ENCODE measurements around the gene POLR1A. TPM values are rescaled to one million over a fixed set of nuclear protein-coding genes. Genes with fewer than 3 reads are reported as not detected.

Gene POLR1A
- 29.4 and 33.1 TPM in 2 replicates for total RNA-seq (2014; rRNA removed; shearing (Covaris generic))

- DNase-seq (ENCODE audit: low spot score), result peak; percentile 93
Measured at GRCh38 chr2:86105252-86105968, at the start of gene POLR1A. TSS of gene POLR1A (minus strand) at chr2:86105886. CDS start at chr2:86105776, 110 bp downstream.

GRCh38 chr2:86150502-86150901 is 44.8 kb upstream of the POLR1A start:
- DNase-seq (ENCODE audit: low spot score), result no peak

- no peak for DNase-seq (ENCODE audit: low spot score)
Measured at GRCh38 chr2:86147793-86148192, 42.1 kb upstream of the POLR1A start.

GRCh38 chr2:86143926-86144685 is 38.4 kb upstream of the POLR1A start:
- no peak for DNase-seq (ENCODE audit: low spot score)

GRCh38 chr2:86143307-86143706 is 37.6 kb upstream of the POLR1A start:
- DNase-seq (ENCODE audit: low spot score), result no peak

GRCh38 chr2:86142436-86143257 is 37.0 kb upstream of the POLR1A start:
- no peak for DNase-seq (ENCODE audit: low spot score)

- no peak for DNase-seq (ENCODE audit: low spot score)
Measured at GRCh38 chr2:86140969-86141392, 35.3 kb upstream of the POLR1A start.

GRCh38 chr2:86139981-86140380 is 34.3 kb upstream of the POLR1A start:
- DNase-seq (ENCODE audit: low spot score), result no peak

GRCh38 chr2:86138736-86139625 is 33.3 kb upstream of the POLR1A start:
- DNase-seq (ENCODE audit: low spot score), result no peak

- no peak for DNase-seq (ENCODE audit: low spot score)
Measured at GRCh38 chr2:86136141-86136540, 30.5 kb upstream of the POLR1A start.

- DNase-seq (ENCODE audit: low spot score), result no peak
Measured at GRCh38 chr2:86135653-86136052, 30.0 kb upstream of the POLR1A start.

GRCh38 chr2:86134709-86135108 is 29.0 kb upstream of the POLR1A start:
- DNase-seq (ENCODE audit: low spot score), result no peak

- no peak for DNase-seq (ENCODE audit: low spot score)
Measured at GRCh38 chr2:86124683-86125082, 19.0 kb upstream of the POLR1A start.

- no peak for DNase-seq (ENCODE audit: low spot score)
Measured at GRCh38 chr2:86123328-86123925, 17.7 kb upstream of the POLR1A start.

- no peak for DNase-seq (ENCODE audit: low spot score)
Measured at GRCh38 chr2:86118130-86118529, 12.4 kb upstream of the POLR1A start.

- DNase-seq (ENCODE audit: low spot score), result no peak
Measured at GRCh38 chr2:86107031-86107430, 1.3 kb upstream of the POLR1A start.

GRCh38 chr2:86105969-86106945 is 571 bp upstream of the POLR1A start, which contains the start of gene PTCD3:
TSS of gene PTCD3 (plus strand) at chr2:86106235. CDS start at chr2:86106248, 13 bp downstream.
- peak; percentile 94 for DNase-seq (ENCODE audit: low spot score)

GRCh38 chr2:86102157-86102556 is 3.5 kb downstream of the POLR1A start:
- no peak for DNase-seq (ENCODE audit: low spot score)

- no peak for DNase-seq (ENCODE audit: low spot score)
Measured at GRCh38 chr2:86097913-86098312, 7.8 kb downstream of the POLR1A start.

Measured in A172 (cell line).